ENCODE measurements around the gene PSEN2.

- TF ChIP-seq CTCF (IDR thresholded peaks at IDR 0.05): no peak
- TF ChIP-seq EZH2 (IDR thresholded peaks at IDR 0.05; ENCODE audit: borderline replicate concordance, insufficient read depth, low read depth, low read length, poor library complexity, severe bottlenecking): no peak
Observed at GRCh38 chr1:226893936-226894335, 23.5 kb downstream of the PSEN2 start.

All from B cell (primary cell).